GM18517 (cell line): Measurements from ENCODE around the gene MSI2.

ENCODE experiments used
- ATAC-seq: cut with Tn5 transposase; IDR thresholded peaks from one replicate; pipeline ENCODE4 v1.9.1; 2021; ENCODE audit warnings: mild to moderate bottlenecking, moderate library complexity; ENCODE audit not compliant: unreplicated experiment

Gene MSI2

DNA sequence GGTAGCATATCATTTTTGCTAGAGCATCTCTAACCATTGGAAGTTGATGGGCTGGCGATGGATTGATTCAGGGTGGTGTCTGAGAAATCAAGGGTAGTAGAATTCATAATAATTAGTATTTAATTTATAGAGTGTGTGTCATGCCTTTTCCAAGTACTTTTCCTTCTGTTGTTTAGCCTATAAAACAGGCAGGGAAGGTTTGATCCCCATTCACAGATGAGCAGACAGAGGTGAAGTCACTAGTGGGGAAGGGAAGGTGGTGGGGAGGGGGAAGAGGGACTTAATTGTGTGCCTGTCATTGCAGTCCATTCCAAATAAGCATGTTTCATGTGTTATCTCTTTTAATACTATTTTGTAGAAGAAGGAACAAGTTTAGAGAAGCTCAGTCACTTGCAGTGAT, 131.3 kb downstream of the MSI2 start:
- no peak for ATAC-seq

DNA sequence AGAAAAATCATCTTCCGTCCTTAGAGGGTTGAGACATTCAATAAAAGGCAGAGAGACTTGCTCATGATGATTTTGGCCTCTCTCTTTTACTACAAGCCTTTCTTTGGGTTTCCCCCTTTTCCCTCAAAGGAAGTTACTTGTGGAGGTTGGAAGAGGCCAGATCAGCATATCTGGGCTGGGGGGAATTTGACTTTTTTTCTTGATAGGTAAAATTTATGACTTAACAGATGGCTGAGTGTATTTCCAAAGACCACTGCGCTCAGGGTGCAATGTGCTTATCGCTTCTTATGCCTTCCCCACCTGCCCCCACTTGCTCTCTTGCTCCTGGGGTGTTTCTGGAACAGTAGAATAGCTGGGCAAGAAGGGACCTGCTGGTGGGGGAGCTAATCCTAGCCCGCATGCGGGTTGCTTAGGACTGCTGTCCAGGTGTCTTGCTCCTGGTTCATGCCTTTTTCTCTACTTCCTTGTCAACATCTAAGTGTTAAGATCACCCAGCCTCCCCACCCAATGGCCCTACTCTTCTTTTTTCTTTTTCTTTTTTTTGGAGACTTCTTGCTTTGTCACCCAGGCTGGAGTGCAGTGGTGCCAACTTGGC, 131.9 kb downstream of the MSI2 start:
- ATAC-seq, result no peak

DNA sequence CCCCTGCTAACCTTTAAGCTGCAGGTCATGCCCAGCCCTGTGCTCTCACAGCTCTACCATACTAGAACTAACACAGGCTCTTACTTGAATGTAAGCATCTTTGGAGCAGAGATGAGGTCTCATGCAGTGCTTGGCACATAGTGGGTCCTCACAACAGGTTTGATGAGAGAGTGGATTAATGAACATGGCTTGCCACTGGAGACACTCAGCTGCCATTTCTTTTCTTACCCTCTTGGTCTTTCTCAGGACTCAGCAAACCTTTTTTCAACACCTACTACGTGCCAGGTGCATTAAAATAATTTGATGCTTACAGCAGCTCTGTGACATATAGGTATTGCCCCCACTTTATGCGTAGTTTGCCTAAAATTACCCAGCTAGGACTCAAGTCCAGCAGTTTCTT, 133.2 kb downstream of the MSI2 start:
- ATAC-seq, result no peak

GRCh38 chr17:57391076-57391825, 134.9 kb downstream of the MSI2 start:
- ATAC-seq, result no peak

- no peak for ATAC-seq
Observed at GRCh38 chr17:57391857-57392471, 135.6 kb downstream of the MSI2 start.

- ATAC-seq, result no peak
Observed at GRCh38 chr17:57393368-57393767, 137.0 kb downstream of the MSI2 start.

DNA sequence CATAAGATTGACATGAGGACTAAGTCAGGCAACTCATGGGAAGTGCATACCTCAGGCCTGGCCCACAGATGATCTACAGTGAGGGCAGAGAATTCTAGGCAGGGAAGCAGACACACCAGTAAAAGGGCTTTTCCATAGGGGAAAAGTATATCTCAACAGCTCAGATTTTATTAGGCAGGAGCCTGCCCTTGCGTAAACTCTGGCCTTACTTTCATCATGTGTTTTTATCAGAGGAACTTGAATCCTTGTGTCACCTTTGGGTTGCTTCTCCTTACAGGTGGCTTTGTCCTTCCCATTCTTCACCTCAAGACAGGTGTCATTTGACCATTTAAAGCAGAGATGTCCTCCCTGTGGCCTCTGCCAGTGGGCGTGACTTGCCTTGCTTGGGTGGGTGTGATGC, 138.1 kb downstream of the MSI2 start:
- ATAC-seq, result no peak

DNA sequence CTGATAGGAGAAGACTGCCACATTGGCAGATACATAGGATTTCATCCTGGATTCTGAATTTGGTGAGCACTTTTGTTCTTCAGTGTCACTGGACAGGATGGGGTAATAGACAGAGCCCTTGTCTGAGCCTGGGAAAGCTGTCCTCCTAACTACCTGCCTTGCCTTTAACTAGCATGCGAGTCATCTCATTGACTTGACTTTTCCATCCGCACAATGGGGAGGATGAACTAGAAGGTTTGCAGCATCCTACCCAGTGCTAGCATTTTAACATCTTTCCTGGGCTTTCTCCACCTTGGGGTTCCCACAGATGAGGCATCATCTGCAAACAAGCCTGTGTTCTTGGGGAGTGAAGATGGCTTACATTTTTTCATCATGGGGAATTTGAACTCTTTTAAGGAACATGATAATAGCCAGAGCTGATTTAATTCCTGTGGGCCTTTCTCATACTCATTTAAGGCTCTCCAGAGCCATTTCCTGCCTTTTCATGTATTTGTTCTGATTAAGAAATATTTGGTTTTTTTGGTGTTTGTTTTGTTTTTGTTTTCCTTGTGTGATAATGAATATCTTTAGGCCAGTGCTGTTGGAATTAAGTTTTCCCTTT, 139.5 kb downstream of the MSI2 start:
- no peak for ATAC-seq

- ATAC-seq, result no peak
Observed at GRCh38 chr17:57396511-57396921, 140.2 kb downstream of the MSI2 start.

DNA sequence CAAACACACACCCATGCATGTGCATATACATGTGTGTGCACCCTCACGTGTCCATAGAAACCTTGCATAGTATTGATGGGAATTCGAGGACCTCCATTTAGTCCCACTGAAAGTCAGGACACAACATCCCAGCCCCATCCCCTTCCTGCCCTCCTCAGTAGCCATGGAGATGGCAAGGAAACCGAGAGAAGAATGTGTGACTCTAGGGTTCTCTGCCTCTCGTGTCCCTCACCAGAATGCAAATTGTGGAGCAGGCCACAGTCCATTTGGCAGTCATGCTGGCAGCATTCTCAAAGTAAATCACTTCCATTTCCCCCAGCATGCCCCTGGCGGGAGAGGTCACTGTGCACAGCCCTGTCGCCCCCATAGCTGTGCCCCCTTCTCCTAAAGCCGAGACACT, 141.1 kb downstream of the MSI2 start:
- no peak for ATAC-seq

DNA sequence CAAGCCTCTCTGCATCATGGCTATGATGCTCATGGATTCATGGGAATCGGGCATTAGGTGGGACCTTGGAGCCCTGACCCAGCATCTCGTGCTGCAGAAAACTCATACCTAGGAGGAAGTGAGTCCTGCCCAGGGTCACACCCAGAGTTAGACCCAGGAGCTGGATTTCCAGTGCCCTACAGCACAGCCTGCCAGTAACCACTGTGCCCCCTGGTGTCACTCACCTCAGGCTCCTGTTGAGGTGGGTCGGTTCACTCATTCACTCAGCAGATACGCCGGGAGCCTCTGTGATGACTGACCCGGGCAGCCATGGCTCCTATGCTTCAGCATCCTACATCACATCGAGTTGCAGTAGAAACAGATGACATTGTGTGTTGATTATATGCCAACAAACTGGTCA, 143.4 kb downstream of the MSI2 start:
- ATAC-seq, result no peak

DNA sequence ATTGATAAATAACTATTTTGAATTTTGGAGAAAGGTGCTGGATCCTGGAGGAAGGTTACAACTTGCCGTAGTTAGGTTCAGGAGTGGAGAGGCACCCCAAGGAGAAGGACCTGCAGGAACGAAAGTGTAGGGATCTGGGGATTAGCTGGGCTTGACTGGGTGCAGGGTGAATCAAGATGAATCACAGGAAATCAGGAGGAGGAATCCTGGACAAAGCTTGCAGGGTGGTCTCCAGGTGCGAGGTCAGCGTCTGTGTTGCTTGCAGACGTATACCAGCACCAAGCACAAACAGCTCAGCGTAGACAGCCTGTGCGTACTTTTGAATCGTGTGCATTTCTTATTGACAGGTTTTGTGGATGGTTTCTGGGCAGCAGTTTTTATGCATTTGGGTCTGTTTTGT, 144.3 kb downstream of the MSI2 start:
- ATAC-seq, result no peak

GRCh38 chr17:57401556-57402488, 145.5 kb downstream of the MSI2 start:
- no peak for ATAC-seq

- no peak for ATAC-seq
Observed at GRCh38 chr17:57402681-57403180, 146.4 kb downstream of the MSI2 start.

DNA sequence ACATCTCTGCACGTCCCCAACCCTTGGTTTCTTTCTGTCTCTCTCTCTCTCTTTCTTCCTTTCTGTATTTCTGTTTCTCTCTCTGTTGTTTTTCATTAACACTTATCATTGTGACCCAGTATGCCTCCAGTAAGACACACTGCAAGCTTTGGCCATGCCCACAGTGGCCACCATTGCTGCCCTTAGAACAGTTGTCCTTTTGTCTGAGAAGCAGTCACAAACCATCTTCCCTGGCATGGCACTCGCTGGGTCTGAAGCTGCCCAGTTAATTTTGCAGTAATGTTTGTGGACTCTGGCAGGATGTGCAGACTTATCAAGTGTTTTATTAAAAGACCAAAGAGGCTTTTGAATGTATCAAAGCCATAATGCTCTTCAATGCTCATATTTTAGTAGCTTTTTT, 146.9 kb downstream of the MSI2 start:
- no peak for ATAC-seq

DNA sequence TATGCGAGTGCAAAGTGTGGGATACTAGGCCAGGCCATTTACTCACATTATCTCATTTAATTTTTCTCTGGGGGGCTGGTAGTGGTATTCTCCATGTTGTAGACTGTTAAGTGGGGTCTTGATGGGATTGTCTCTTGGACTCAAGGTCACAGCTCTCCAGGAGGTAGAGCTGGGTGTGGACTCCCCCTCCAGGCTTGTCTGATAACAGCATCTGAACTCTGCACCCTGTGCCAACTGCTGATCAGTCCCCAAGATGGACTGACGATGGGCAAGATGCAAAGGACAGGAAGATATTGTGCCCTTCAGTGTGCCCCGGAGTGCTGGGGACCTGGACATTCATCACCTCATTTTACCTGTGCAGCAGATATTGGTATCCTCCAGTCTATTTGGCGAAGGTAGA, 147.8 kb downstream of the MSI2 start:
- ATAC-seq, result no peak

GRCh38 chr17:57404795-57405490, 148.6 kb downstream of the MSI2 start:
- no peak for ATAC-seq

DNA sequence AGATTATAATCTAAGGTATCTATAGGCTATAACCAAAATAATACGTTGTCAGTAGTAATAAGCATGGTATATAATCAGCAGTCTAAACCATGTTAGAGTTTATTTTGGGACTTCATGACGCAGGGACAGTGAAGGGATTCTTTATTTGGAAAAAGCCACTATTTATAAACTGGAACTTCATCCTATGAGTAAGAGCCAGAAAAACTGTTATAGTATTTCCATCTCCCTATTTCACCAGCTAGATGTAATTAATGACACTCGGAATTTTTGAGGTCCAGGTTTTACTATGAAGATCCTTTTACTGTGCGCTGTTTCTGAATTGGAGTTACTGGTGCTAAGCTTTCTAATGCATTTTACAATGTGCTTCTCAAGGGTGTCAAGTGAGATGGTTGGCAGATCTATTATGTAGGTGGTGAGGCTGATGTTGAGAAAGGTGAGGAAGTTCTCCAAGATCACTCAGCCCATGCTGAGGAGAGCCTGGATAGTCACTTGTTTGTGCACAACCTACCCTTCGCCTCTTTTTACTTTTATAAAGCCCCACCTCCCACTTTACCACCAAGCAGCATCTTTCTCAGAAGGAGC, 149.3 kb downstream of the MSI2 start:
- ATAC-seq, result no peak

- ATAC-seq, result no peak
Observed at GRCh38 chr17:57406131-57406980, 150.0 kb downstream of the MSI2 start.
